HCT116 (cell line): ENCODE results near the gene PFKM. TPM values are rescaled to one million over a fixed set of nuclear protein-coding genes. Genes with fewer than 3 reads are reported as not detected.

Source experiments
- ATAC-seq: fragments of 200-7000 bp; cut with Tn5 transposase; 2 replicates; pipeline ENCODE4 v1.9.1; 2020; ENCODE audit warnings: mild to moderate bottlenecking, moderate library complexity
- BruUV-seq: library from RNA; stranded (reverse); fragments of 400-500 nt; replicated peaks from 2 replicates; lab custom pipeline; 2021; lab: Mats Ljungman, UMichigan
- CTCF ChIA-PET: fragments of 300-600 bp; sonication (Branson Sonifier 250); formaldehyde crosslinking; loops from one replicate; lab custom pipeline; 2021; ENCODE audit warnings: antibody characterized with exemption; lab: Charles Lee
- POLR2A ChIA-PET: fragments of 300-600, 350-600 bp; sonication (Branson Sonifier 250); formaldehyde crosslinking; loops from one replicate; lab custom pipeline; 2021; ENCODE audit warnings: antibody characterized with exemption; lab: Charles Lee
- RAD21 ChIA-PET, 2 experiments: fragments of 300-600 bp; sonication (Branson Sonifier 250); formaldehyde crosslinking; loops; one replicate each; lab custom pipeline; 2023; ENCODE audit warnings: low total read pairs in 2 of 2; ENCODE audit not compliant: uncharacterized antibody in 2 of 2, unreplicated experiment in 2 of 2, low non-redundant PET in 1 of 2; lab: Charles Lee
- DNase-seq: peaks from one replicate; pipeline ENCODE4 v3.0.0-alpha.2; 2010; ENCODE audit warnings: low read depth, low spot score
- H2AFZ ChIP-seq: fragments of 200-600 bp; shearing (Covaris generic), sonication (generic); 2 replicates; pipeline ENCODE4 v1.6.1; 2017; ENCODE audit warnings: low read depth, mixed run types, mixed read lengths, antibody characterized with exemption, low read length; ENCODE audit not compliant: poor library complexity, severe bottlenecking
- H3K27ac ChIP-seq: 2 replicates; pipeline ENCODE4 v1.5.1; 2012; ENCODE audit warnings: low read depth, low read length
- H3K27me3 ChIP-seq: fragments of 200-600 bp; sonication (generic); 2 replicates; pipeline ENCODE4 v1.6.1; 2016; ENCODE audit warnings: mixed run types, low read length, mixed read lengths; ENCODE audit not compliant: insufficient read depth
- H3K36me3 ChIP-seq, 2 experiments: fragments of 200-500 bp in 1 of 2; fragments of 200-600 bp in 1 of 2; sonication (Bioruptor generic) in 1 of 2; sonication (generic) in 1 of 2; 2 replicates each; pipeline versions ENCODE4 v1.5.1 to v1.6.1; 2014 to 2016; ENCODE audit warnings: low read length in 2 of 2, inconsistent platforms in 1 of 2, mixed read lengths in 1 of 2, mixed run types in 1 of 2; ENCODE audit not compliant: insufficient read depth in 2 of 2, control insufficient read depth in 1 of 2
- H3K4me1 ChIP-seq, 2 experiments: fragments of 200-600 bp in 1 of 2; sonication (generic) in 1 of 2; 2 replicates each; pipeline versions ENCODE4 v1.5.1 to v1.6.1; 2012 to 2017; ENCODE audit warnings: low read length in 2 of 2, inconsistent platforms in 1 of 2, mild to moderate bottlenecking in 1 of 2, mixed read lengths in 1 of 2, mixed run types in 1 of 2, moderate library complexity in 1 of 2; ENCODE audit not compliant: insufficient read depth in 2 of 2, control insufficient read depth in 1 of 2
- H3K4me2 ChIP-seq: fragments of 200-600 bp; sonication (generic); 2 replicates; pipeline ENCODE4 v1.6.1; 2017; ENCODE audit warnings: mixed run types, low read length, mixed read lengths
- H3K4me3 ChIP-seq, 2 experiments: fragments of 200-600 bp in 1 of 2; sonication (generic) in 1 of 2; replicated peaks in 1 of 2; 2 replicates each; pipeline ENCODE4 v1.5.1; 2011 to 2016; ENCODE audit warnings: low read length in 2 of 2, control low read depth in 1 of 2, low read depth in 1 of 2, mild to moderate bottlenecking in 1 of 2, mixed read lengths in 1 of 2, mixed run types in 1 of 2
- H3K79me2 ChIP-seq: fragments of 200-600 bp; sonication (generic); 2 replicates; pipeline ENCODE4 v1.6.1; 2017; ENCODE audit warnings: mild to moderate bottlenecking, mixed run types, low read length, moderate library complexity, mixed read lengths; ENCODE audit not compliant: insufficient read depth
- H3K9ac ChIP-seq: fragments of 200-600 bp; sonication (generic); 2 replicates; pipeline ENCODE4 v1.6.1; 2016; ENCODE audit warnings: low read length, mixed read lengths
- H3K9me2 ChIP-seq: fragments of 200-600 bp; sonication (generic), shearing (Covaris generic); 2 replicates; pipeline ENCODE4 v1.6.1; 2017; ENCODE audit warnings: mixed run types, mild to moderate bottlenecking, moderate library complexity; ENCODE audit not compliant: insufficient read depth
- H3K9me3 ChIP-seq, 2 experiments: fragments of 200-500 bp in 1 of 2; fragments of 200-600 bp in 1 of 2; sonication (Bioruptor generic) in 1 of 2; sonication (generic) in 1 of 2; 2 replicates each; pipeline ENCODE4 v1.6.1; 2014 to 2017; ENCODE audit warnings: low read length in 2 of 2, mixed read lengths in 2 of 2, inconsistent platforms in 1 of 2, low read depth in 1 of 2, mild to moderate bottlenecking in 1 of 2, mixed run types in 1 of 2, moderate library complexity in 1 of 2; ENCODE audit not compliant: control insufficient read depth in 1 of 2, insufficient read depth in 1 of 2
- H4K20me1 ChIP-seq: fragments of 200-600 bp; sonication (generic), shearing (Covaris generic); 2 replicates; pipeline ENCODE4 v1.6.1; 2017; ENCODE audit warnings: mixed run types, mild to moderate bottlenecking, moderate library complexity; ENCODE audit not compliant: insufficient read depth
- CTCF ChIP-seq, 3 experiments: fragments of 200-600 bp in 1 of 3; sonication (generic) in 1 of 3; IDR thresholded peaks in 2 of 3; conservative IDR thresholded peaks in 1 of 3; 2 replicates each; pipeline ENCODE4 v1.5.1; 2012 to 2017; ENCODE audit warnings: low read depth in 2 of 3, low read length in 2 of 3, antibody characterized with exemption in 1 of 3, borderline replicate concordance in 1 of 3, control low read depth in 1 of 3, mild to moderate bottlenecking in 1 of 3, mixed read lengths in 1 of 3, mixed run types in 1 of 3, moderate library complexity in 1 of 3; ENCODE audit not compliant: insufficient read depth in 1 of 3
- EGR1 ChIP-seq: IDR thresholded peaks from 2 replicates; pipeline ENCODE4 v1.6.1; 2012; ENCODE audit warnings: low read depth
- EZH2 ChIP-seq: fragments of 200-600 bp; sonication (generic); IDR thresholded peaks from 2 replicates; pipeline ENCODE4 v1.6.1; 2017; ENCODE audit warnings: antibody characterized with exemption, mixed run types
- JUND ChIP-seq: IDR thresholded peaks from 2 replicates; pipeline ENCODE4 v1.6.1; 2012
- MAX ChIP-seq: IDR thresholded peaks from 2 replicates; pipeline ENCODE4 v1.6.1; 2012
- POLR2A ChIP-seq: IDR thresholded peaks from 2 replicates; pipeline ENCODE4 v1.7.0; 2011; ENCODE audit warnings: borderline replicate concordance; ENCODE audit not compliant: insufficient read depth, insufficient read length; ENCODE audit errors: extremely low read depth
- POLR2AphosphoS5 ChIP-seq: IDR thresholded peaks from 2 replicates; pipeline ENCODE4 v1.6.1; 2011; ENCODE audit warnings: mild to moderate bottlenecking, low read depth, low read length, moderate library complexity
- SIN3A ChIP-seq: IDR thresholded peaks from 2 replicates; pipeline ENCODE4 v1.6.1; 2012; ENCODE audit warnings: low read depth
- TCF7L2 ChIP-seq: IDR thresholded peaks from 2 replicates; pipeline ENCODE4 v1.7.0; 2011; ENCODE audit warnings: borderline replicate concordance, inconsistent platforms; ENCODE audit not compliant: insufficient read depth, insufficient read length; ENCODE audit errors: extremely low read depth
- ZFX ChIP-seq: fragments of 450-650 bp; IDR thresholded peaks from 2 replicates; pipeline ENCODE4 v1.6.1; 2017
- intact Hi-C: fragments of 100-400 bp; cut with micrococcal nuclease; formaldehyde crosslinking; loops from 2 replicates; pipeline ENCODE4 v1.10.0; 2022
- total RNA-seq: library from RNA; stranded (reverse); gene quantifications from one replicate; pipeline ENCODE4 v1.2.1, GENCODE V29; 2021; ENCODE audit not compliant: unreplicated experiment

Gene PFKM
- total RNA-seq, 1 experiment from 2014 or later: 144 TPM

DNA sequence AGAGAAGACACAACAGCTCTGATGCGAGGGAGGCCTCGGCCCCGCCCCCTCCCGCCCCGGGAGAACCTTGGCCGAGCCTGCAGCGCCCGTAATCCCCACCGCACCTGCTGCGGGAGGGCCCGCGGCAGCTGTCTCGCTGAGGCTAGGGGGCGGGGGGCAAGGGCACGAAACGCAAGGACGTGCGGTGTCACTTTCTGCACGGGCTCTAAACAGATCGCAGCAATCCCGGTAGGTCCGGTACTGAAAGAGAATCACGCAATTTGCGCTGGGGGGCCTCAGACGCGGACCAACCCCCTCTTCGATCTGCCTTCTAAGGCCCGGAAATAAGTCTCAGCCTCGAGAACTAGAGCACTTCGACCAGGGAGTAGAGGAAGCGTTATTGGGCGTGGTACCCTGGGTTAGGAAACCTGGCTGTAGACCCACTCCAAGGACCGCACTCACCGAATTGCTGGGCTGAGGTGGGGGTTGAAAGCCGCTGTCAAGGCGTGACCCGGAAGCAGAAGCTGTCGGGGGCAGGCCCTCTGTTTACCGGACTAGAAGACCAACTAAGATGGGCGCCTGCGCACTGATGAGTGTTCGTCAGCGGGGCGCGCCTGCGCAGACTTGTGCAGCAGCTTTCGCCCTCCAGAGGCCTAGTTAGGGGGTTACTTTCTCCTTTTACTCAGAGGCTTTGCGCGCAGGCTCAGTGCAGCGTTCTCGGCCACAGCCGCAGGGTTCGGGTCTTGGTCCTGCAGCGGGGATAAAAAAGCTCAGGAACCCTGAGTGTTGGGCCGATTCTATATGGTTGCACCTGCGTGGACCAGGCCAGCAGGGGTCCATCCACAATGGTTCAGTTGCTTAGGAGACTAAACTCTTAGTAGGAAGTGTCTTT lies 38.1 kb downstream of the PFKM start, which contains the start of gene ASB8:
Gene ASB8, minus strand, starts transcription at position 498 of the 871 bp plus-strand sequence. CDS start 4,019 bp downstream, outside the sequence.
- H2AFZ ChIP-seq: peak within 1 kb of the TSS; percentile 84
- TF ChIP-seq CTCF (IDR thresholded peaks at IDR 0.05 in 2 of 3, conservative IDR thresholded peaks at IDR 0.05 in 1 of 3; ENCODE audit: borderline replicate concordance in 1 of 3, insufficient read depth in 1 of 3, low read depth in 2 of 3, low read length in 2 of 3) (peak; percentile 18 to 47 (median 44); a peak in 3 of 6 replicates), JUND (no peak), POLR2A (peak; percentile 73), EGR1 (0 out of 2 replicates have a peak, but pooled peaks have one; percentile 23), MAX (peak; percentile 14; the same call in 1 of the 2 replicates), SIN3A (peak; percentile 51; the same call in 1 of the 2 replicates), ZFX (peak; percentile 47), EZH2 (no peak), TCF7L2 (no peak), POLR2AphosphoS5 (peak; percentile 84)
- TSS peak; percentile 59 for BruUV-seq
- H3K27me3 ChIP-seq: no peaks in the 10 kb centered on the region
- H3K4me1 ChIP-seq: peaks cover 8% of the 10 kb centered on the region in 2 experiments
- peak within 1 kb of the TSS; percentile 83 for H3K4me2 ChIP-seq
- H3K9ac ChIP-seq: peak within 1 kb of the TSS; percentile 64
- H3K9me3 ChIP-seq: no peaks in the 10 kb centered on the region
- peak within 1 kb of the TSS; percentile 83 to 98 for H3K4me3 ChIP-seq
- H3K79me2 ChIP-seq: 0 out of 2 replicates have a peak, but pooled peaks cover 4% of the 10 kb centered on the region
- intact Hi-C loops: loop anchor here (5.0 kb wide), 1 partner anchor 50 kb away; the partner anchor contains the start of gene SENP1
- no peaks in the 10 kb centered on the region for H4K20me1 ChIP-seq
- H3K9me2 ChIP-seq: no peaks in the 10 kb centered on the region
- ATAC-seq (peak; percentile 93), DNase-seq (peak; percentile 96)
- no peaks in the 10 kb centered on the region for H3K36me3 ChIP-seq
- H3K27ac ChIP-seq: peak within 1 kb of the TSS; percentile 36
- POLR2A ChIA-PET: interaction anchor here (1.1 kb wide), 3 partner anchors 22 to 252 kb away, joined by 3 to 4 read pairs (median 4); partner anchors contain the start of gene VDR
- RAD21 ChIA-PET: interaction anchor here in 1 of 2 experiments (1.0 kb wide), 1 partner anchor 319 kb away, joined by 3 read pairs; no protein-coding TSS in a partner anchor
- CTCF ChIA-PET: interaction anchor here (0.7 to 1.4 kb wide), 12 partner anchors 9 to 638 kb away, joined by 3 to 6 read pairs (median 4); partner anchors contain the start of genes PFKM and VDR
